Body of pancreas (tissue), 4 donors: Measurements from ENCODE around the gene C2orf76.

Source experiments
- POLR2A ChIP-seq, 3 donors: fragments of 450-650 bp; IDR thresholded peaks; one replicate each; pipeline ENCODE4 v1.6.1; 2016; ENCODE audit warnings: antibody characterized with exemption in 3 of 3, mild to moderate bottlenecking in 2 of 3
- TF ChIP-seq, protein P1 (sequence below), 7 experiments: fragments of 450-650 bp in 4 of 7; fragments of 200-600 bp in 3 of 7; sonication (generic) in 3 of 7; IDR thresholded peaks; one replicate each; pipeline ENCODE4 v1.5.1; 2016 to 2019; ENCODE audit warnings: antibody characterized with exemption in 7 of 7

- TF ChIP-seq, protein P1, sequence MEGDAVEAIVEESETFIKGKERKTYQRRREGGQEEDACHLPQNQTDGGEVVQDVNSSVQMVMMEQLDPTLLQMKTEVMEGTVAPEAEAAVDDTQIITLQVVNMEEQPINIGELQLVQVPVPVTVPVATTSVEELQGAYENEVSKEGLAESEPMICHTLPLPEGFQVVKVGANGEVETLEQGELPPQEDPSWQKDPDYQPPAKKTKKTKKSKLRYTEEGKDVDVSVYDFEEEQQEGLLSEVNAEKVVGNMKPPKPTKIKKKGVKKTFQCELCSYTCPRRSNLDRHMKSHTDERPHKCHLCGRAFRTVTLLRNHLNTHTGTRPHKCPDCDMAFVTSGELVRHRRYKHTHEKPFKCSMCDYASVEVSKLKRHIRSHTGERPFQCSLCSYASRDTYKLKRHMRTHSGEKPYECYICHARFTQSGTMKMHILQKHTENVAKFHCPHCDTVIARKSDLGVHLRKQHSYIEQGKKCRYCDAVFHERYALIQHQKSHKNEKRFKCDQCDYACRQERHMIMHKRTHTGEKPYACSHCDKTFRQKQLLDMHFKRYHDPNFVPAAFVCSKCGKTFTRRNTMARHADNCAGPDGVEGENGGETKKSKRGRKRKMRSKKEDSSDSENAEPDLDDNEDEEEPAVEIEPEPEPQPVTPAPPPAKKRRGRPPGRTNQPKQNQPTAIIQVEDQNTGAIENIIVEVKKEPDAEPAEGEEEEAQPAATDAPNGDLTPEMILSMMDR (IDR thresholded peaks at IDR 0.05) = no peak
- TF ChIP-seq POLR2A (IDR thresholded peaks at IDR 0.05) = no peak
These were observed 61.0 kb downstream of the C2orf76 start for GRCh38 chr2:119305497-119306195.
